ENCODE results near the gene RTN4R.

Gene RTN4R

GRCh38 chr22:20218326-20218872 is 49.7 kb downstream of the RTN4R start:
- no peaks in the 10 kb centered on the region for H3K36me3 ChIP-seq (ENCODE audit: insufficient read depth, low read length)
- no peak overlapping the region for H3K4me3 ChIP-seq (ENCODE audit: low read length, poor library complexity, severe bottlenecking)
- no peak overlapping the region for H3K9ac ChIP-seq (ENCODE audit: low read depth, low read length, poor library complexity, severe bottlenecking)
- H3K4me2 ChIP-seq (ENCODE audit: low read depth, low read length, poor library complexity, severe bottlenecking): no peak overlapping the region
- no peaks in the 10 kb centered on the region for H3K79me2 ChIP-seq (ENCODE audit: insufficient read depth, low read length)
- no peaks in the 10 kb centered on the region for H3K4me1 ChIP-seq (ENCODE audit: insufficient read depth, low read length, poor library complexity, severe bottlenecking)
- peaks cover 6% of the 10 kb centered on the region; the same call in 1 of the 2 replicates for H3K9me3 ChIP-seq (ENCODE audit: insufficient read depth, low read depth, low read length)
- no peaks in the 10 kb centered on the region for H4K20me1 ChIP-seq (ENCODE audit: insufficient read depth, low read length, poor library complexity, severe bottlenecking)
- no peaks in the 10 kb centered on the region for H3K9me2 ChIP-seq (replicated peaks; ENCODE audit: low read depth, low read length)
- no peak overlapping the region for H2AFZ ChIP-seq (ENCODE audit: low read length)
- no peaks in the 10 kb centered on the region for H3K27me3 ChIP-seq (ENCODE audit: insufficient read depth, low read length, poor library complexity, severe bottlenecking)
- no peak for TF ChIP-seq CTCF (conservative IDR thresholded peaks at IDR 0.05; ENCODE audit: low read length)
- TF ChIP-seq EZH2phosphoT487 (IDR thresholded peaks at IDR 0.05; ENCODE audit: borderline replicate concordance): no peak
- H3F3A ChIP-seq (ENCODE audit: low read depth): no peaks in the 10 kb centered on the region

- Histone ChIP-seq H2AFZ (ENCODE audit: low read length) (no peak overlapping the region), H3K9me2 (replicated peaks; ENCODE audit: low read depth, low read length) (no peaks in the 10 kb centered on the region), H3K79me2 (ENCODE audit: insufficient read depth, low read length) (no peaks in the 10 kb centered on the region), H3K4me2 (ENCODE audit: low read depth, low read length, poor library complexity, severe bottlenecking) (no peak overlapping the region), H3K9me3 (ENCODE audit: insufficient read depth, low read depth, low read length) (peaks cover 6% of the 10 kb centered on the region; the same call in 1 of the 2 replicates), H3K27me3 (ENCODE audit: insufficient read depth, low read length, poor library complexity, severe bottlenecking) (no peaks in the 10 kb centered on the region), H3F3A (ENCODE audit: low read depth) (no peaks in the 10 kb centered on the region), H3K36me3 (ENCODE audit: insufficient read depth, low read length) (no peaks in the 10 kb centered on the region), H4K20me1 (ENCODE audit: insufficient read depth, low read length, poor library complexity, severe bottlenecking) (no peaks in the 10 kb centered on the region), H3K9ac (ENCODE audit: low read depth, low read length, poor library complexity, severe bottlenecking) (no peak overlapping the region), H3K4me1 (ENCODE audit: insufficient read depth, low read length, poor library complexity, severe bottlenecking) (no peaks in the 10 kb centered on the region), H3K4me3 (ENCODE audit: low read length, poor library complexity, severe bottlenecking) (no peak overlapping the region)
- TF ChIP-seq CTCF (conservative IDR thresholded peaks at IDR 0.05; ENCODE audit: low read length) (no peak), EZH2phosphoT487 (IDR thresholded peaks at IDR 0.05; ENCODE audit: borderline replicate concordance) (no peak)
Observed at GRCh38 chr22:20217563-20217962, 50.6 kb downstream of the RTN4R start.

- Histone ChIP-seq H3K79me2 (ENCODE audit: insufficient read depth, low read length) (no peaks in the 10 kb centered on the region), H3K9me3 (ENCODE audit: insufficient read depth, low read depth, low read length) (peaks cover 6% of the 10 kb centered on the region; the same call in 1 of the 2 replicates), H3K27me3 (ENCODE audit: insufficient read depth, low read length, poor library complexity, severe bottlenecking) (no peaks in the 10 kb centered on the region), H3K9ac (ENCODE audit: low read depth, low read length, poor library complexity, severe bottlenecking) (no peak overlapping the region), H4K20me1 (ENCODE audit: insufficient read depth, low read length, poor library complexity, severe bottlenecking) (no peaks in the 10 kb centered on the region), H3K4me3 (ENCODE audit: low read length, poor library complexity, severe bottlenecking) (no peak overlapping the region), H2AFZ (ENCODE audit: low read length) (no peak overlapping the region), H3K4me2 (ENCODE audit: low read depth, low read length, poor library complexity, severe bottlenecking) (no peak overlapping the region), H3F3A (ENCODE audit: low read depth) (no peaks in the 10 kb centered on the region), H3K36me3 (ENCODE audit: insufficient read depth, low read length) (no peaks in the 10 kb centered on the region), H3K9me2 (replicated peaks; ENCODE audit: low read depth, low read length) (no peaks in the 10 kb centered on the region), H3K4me1 (ENCODE audit: insufficient read depth, low read length, poor library complexity, severe bottlenecking) (no peaks in the 10 kb centered on the region)
- no peak for TF ChIP-seq EZH2phosphoT487 (IDR thresholded peaks at IDR 0.05; ENCODE audit: borderline replicate concordance)
- TF ChIP-seq CTCF (conservative IDR thresholded peaks at IDR 0.05; ENCODE audit: low read length): no peak
Observed at GRCh38 chr22:20216863-20217499, 51.1 kb downstream of the RTN4R start.

Measured in Loucy (cell line).